ENCODE results near the gene ITSN2.

ITSN2 gene

DNA sequence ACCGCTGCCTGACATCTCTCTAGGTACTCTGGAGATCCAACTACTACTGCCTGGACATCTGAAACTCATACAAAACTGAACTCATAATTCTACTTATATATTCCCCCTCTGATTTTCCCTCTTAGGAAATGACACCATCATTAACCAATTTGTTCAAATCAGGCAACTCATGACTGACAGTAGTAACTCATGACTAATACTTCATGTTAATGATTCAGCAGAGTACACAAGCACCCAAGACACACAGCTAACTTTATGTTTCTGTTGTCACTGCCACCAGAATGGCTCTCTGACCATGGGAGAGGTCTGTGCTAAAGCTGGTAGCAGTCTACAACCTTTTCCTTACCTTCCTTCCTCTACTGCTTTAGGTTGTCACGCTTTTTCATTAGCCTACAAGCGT is 91.1 kb downstream of the ITSN2 start:
- DNase-seq (ENCODE audit: low spot score): peak; percentile 86

DNA sequence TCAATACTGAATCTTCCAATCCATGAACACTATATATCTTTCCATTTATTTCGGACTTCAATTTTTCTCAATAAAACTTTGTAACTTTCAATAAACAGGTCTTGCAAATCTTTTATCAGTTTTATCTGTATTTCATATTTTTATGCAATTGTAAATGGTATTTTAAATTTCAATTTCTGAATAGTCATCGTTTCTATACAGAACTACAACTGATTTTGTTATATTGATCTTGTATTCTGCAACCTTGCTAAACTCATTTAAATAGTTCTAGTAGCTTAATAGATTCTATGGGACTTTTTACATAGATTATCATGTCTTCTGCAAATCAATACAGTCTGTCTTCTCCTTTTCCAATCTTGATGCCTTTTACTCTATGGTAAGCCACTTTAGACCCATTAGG is 95.1 kb downstream of the ITSN2 start:
- DNase-seq (ENCODE audit: low spot score): no peak

DNA sequence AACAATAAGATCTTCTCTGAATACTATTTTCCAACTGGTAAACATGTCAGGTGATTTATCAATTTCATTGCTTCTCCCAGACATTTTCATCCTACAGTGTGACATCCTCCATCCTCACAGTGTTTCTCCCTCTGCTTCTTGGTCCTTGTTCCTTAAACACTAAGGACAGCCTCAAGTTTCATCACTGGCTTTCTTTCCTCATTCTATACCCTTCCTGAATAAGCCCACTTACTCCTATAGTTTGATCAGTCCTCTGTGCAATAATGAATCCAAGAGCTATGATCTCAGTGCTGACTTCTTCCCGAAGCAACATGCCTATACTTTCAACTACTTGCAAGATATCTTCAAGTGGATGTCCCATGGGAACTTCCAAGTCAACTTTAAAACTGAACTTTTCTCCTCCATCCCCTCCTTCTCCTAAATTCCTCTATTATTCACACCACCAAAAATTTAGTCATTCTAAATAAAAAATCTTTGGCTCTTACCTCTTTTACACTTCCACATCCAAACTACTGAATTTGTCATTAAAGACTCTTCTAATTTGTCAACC is 97.8 kb downstream of the ITSN2 start:
- DNase-seq (ENCODE audit: low spot score): no peak

DNA sequence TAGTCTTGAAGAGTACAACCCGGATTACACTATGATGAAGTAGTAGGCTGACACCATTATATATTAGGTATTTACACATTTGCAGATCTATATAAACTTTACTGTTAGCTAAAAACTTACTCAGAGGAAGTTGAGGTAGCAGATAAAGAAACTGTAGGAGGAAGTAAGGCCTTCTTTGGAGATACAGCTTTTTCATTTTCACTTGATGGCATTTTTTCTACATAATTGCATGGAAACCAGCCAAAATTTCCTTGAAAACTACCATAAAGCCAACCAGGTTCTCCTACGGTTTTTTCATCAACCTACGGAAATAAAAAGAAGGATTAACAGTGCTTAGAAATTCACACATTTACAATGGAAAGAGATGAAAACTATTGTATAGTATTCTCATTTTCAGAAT is 98.9 kb downstream of the ITSN2 start:
- DNase-seq (ENCODE audit: low spot score): no peak

DNA sequence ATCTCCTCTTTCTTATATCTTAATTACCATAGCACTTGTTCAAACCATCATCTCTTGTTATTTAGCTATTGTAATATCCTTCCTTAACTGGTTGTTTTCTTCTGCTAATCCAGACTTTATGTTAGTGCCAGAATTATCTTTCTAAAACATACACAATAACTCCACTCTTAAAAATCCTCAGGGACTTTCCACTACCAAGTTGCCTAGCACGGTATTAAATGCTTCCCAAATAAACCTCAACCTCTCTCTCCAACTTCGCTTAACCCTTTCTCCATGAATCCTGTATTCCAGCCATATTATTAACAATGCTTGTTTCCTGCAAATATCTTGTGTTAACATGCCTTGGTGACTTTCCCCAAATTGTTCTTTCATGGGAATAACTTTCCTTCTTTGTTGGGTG is 101.0 kb downstream of the ITSN2 start:
- no peak for DNase-seq (ENCODE audit: low spot score)

DNA sequence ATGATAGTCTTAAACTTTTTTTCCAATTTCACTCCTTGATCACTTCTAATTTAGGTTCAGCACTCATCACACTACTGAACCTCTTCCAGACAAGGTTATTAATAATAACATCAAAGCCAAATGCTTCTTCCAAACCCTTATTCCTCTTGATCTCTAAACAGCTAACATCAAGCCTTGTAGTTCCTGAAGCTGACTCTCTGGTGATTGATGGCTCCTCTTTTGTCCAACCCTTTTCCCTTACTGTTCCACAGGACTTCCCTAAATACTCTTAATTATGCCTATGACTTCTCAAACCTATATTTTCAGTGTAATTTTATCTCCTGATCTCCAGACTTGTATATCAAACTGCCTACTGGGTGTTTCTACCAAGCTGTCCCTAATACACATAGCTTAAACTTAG is 101.6 kb downstream of the ITSN2 start:
- no peak for DNase-seq (ENCODE audit: low spot score)

DNA sequence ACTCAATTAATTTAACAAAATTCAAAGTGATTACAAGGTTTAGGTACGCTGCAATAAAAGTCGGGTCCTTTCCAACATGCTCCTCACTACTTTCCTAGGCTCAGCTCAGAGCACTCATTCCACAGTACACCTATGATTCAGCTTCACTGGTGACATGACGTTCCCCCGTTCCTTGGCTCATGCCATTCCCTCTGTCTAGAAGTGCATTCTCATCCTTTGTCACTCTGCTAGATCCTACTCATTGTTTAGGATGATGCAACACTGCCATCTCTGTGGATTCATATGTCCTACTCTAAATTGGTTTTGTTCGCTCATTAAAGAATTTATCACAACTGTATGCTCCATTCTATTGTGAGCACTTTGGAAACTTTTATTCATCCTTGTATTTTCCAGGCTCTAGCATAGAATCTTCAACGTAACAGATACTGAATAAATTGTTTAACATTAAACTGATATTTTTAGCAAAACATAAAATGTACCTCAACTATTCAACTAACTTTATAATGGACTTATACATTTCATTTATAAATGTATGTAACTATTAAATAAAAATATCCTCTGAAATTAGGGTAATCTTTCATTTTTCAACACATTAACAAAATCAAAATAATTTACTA is 106.9 kb downstream of the ITSN2 start:
- DNase-seq (ENCODE audit: low spot score): no peak

DNA sequence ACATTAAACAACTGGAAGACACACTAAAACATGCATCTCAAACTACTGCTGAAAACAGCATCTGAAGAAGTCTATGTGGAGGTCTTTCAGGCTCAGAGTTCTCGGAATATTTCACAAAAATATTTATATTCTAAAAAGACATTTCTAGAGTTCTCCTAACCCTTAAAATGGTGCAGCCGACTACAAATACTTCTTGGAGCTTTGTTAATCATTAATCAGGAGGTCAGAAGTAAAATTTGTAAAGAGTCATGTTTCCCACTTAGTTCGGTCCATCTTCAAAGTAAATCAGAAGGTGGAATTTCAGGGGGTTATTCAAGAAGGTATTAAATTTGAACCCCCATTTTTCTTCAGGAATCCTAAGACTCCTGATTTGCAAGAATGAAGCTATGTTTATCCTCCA is 112.7 kb downstream of the ITSN2 start:
- no peak for DNase-seq (ENCODE audit: low spot score)

DNA sequence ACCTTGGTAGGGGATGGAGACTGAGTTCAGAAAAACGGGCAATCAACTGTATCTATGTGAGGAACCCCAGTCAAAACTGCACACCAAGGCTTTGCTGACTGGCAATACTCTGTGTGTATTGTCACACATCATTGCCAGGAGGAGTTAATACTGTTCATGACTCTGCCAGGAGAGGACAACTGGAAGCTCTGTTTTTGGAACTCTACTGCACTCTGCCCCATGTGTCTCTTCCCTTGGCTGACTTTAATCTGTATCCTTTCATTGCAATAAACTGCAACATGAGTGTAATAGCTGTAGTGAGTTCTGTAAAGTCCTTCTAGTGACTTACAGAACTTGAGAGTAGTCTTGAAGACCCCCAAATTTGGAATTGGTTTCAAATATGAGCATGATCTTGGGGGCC is 113.2 kb downstream of the ITSN2 start:
- DNase-seq (ENCODE audit: low spot score): no peak

DNA sequence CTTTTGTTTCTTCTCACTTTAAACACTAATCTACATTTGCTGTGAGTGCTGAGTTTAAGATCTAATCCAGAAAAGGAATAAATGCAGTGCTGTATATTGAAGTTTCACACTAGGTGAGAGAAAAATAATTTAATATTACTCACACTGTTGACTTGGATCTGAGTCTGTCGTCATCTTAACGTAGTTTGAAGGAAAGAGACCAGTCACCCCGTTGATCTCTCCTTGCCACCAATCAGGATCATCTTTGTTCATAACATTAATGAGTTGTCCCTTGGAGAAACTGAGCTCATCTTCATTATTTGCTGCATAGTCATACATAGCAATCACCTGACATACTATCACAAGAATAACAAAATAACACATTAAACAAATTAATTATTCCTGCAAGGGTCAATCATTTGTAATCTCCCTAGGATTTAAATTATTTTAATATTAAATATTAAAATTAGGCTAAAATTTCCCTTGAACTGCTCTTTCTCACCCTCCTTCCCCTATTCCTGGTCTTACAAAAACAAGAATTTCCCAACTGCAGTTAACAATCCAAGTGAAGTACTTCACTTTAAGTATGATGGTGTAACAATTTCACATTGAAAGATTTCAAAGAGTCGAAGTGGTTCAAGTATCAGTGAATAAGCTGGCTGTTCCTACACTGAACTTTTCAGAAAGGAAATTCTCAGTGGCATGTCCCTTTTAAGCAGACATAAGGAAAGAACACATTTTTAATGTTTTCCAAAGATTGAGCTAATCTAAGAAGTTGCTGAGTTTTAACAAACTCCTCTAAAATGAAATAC is 114.2 kb downstream of the ITSN2 start:
- DNase-seq (ENCODE audit: low spot score): no peak

DNA sequence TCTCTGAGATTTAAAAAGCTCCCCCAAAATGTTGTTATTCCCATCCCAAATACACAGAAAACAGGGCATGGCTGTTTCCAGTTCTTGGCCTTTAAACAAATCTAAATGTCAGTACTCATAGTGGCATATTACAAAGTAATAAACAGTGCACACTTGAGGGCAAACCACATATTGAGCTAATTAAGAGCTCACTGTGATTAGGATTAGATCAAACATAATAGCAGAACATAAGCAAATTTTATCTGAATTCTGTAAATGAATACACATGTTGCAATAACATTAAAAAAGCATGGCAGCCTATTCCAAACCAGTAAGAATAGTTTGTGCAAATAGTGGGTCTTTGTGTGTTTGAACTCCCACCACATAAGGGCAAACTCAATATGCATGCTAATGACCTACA is 118.8 kb downstream of the ITSN2 start:
- no peak for DNase-seq (ENCODE audit: low spot score)

DNA sequence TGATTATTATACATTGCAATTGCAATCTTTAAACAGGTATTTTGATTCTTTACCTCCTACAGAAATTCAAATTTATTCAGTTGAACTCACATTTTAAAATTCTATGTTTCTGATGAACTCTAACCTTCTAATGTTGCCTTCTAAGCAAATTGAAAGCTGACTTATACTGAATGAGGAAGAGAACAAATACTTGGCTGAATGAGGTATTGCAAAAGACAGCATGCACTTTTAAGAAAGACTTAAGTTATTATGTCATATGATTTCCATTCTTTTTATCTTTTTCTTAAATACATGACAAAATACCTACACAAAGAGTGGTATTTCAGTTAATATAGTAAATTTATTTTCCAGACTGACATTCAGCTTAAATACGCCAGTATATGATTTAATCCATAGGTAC is 120.8 kb downstream of the ITSN2 start:
- DNase-seq (ENCODE audit: low spot score): no peak

DNA sequence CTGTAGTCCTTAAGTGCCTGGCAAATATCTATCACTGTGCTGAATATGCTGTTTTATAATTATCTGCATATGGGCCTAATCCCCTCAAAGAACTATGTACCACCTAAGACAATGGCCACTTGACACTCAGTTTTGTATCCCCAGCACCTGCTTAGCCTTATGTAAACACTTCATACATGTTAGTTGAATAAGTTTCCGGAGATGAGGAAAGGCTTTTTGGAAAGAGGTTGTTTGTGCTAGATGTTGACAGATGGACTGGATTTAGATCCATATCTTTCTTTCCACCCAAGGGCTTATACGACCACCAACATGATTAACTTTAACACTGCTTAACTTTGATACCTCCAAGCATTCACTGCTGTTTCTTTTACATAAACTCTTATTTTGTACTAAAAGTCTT is 122.2 kb downstream of the ITSN2 start:
- no peak for DNase-seq (ENCODE audit: low spot score)

DNA sequence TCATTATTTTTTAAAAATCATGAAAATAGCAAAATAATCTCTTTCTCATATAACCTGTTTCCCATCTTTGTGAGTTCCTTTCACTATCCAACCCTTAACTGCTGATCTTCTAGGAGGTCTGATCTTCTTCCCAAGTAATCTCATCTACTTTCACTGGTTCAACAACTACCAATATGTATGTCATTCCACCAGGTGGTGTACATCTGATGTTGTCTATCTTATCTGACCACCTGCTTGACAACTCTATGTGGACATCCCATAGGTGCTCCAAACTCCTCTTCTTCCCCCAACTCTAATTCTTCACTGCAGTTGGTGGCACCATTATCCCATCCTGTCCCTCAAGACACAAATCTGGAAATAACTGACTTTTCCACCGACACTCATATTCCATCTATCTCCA is 123.0 kb downstream of the ITSN2 start:
- DNase-seq (ENCODE audit: low spot score): no peak

DNA sequence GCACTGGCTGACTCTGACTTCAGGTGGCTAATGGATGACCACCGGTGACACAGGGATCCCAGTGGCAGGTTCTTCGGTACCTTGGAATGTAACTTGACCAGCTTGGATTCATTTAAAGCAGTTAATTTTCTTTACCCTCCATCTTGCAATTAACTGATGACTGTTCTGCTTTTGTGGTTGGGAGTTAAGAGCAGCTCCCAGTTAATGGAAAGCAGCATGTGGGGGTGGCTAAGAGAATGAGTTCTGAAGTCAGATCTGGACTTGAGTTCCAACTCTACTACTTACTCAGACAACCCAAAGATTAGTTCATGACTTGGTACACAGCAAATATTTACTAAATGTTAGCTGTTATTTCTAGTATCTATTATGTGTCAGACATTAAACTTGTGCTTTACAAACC is 127.0 kb downstream of the ITSN2 start:
- DNase-seq (ENCODE audit: low spot score): no peak

DNA sequence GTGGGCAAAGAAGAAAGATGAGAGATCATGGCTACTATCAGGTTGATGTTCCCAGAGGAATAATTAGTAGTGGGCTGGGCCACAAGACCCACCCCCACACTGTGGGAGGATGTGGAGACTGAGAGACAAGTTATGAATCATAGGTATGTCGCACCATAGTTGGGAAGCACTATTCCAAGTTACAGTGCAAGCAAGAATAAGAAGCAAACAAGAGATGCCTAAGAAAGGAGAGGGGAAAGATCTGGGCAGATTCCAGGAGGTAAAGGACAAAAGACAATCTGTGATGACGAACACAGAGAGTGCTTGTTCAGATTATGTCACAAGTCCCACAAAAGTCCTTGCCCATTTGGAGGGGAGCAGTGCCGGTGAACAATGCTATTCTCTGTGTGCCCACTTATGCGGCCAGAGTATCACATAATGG is 128.9 kb downstream of the ITSN2 start:
- DNase-seq (ENCODE audit: low spot score): peak; percentile 37

DNA sequence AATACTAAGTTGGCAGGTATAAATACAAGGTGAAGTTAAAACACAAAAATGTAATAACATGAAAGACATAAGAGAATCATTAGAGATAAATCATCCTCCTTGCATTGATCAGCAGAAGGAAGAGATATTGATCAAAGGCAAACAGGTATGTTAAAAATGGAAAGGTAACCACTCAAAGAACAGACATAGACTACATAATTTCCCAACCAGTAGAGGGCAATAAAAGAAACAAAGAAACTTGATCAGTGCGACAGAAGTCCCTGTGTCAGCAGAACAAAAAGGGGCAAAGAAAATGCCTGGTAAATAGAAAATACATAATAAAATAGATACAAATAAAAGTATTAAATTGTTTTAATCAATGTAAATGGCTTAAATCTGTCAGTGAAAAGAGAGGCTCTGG is 131.9 kb downstream of the ITSN2 start:
- DNase-seq (ENCODE audit: low spot score): peak; percentile 24

DNA sequence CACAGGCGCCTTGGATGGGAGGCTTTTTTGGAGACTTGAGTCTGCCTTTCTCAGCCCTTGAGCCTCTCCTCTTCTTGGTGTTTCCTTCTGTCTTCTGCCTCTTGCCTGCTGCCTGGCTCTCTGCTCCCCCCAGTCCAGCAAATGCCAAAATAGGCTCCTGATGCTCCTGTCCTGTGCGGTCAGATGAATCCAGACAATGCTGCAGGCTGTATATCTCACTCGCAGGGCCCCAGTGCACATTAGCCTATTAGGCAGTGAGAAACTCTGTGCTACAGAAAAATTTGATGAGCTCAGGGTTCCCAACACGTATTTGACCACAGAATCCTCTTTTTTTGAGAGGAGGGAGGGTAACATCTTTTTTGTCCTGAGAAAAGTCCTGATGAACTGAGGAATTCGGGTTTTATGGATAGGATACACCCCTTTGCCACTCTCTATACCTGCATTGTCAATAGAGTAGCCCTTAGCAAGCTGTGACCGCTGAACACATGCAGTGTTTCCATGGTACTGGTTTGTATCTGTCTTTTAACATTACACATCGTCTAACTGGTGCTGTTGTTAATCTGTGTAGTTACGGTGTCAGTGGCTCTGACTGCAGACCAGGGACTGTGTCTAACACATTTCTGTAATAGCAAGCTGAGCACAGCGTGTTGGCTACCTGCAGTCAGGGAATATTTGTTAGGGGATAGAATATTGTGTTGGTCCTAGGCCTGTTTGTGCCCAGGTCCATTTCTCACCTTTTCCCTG is 134.7 kb downstream of the ITSN2 start:
- no peak for DNase-seq (ENCODE audit: low spot score)

DNA sequence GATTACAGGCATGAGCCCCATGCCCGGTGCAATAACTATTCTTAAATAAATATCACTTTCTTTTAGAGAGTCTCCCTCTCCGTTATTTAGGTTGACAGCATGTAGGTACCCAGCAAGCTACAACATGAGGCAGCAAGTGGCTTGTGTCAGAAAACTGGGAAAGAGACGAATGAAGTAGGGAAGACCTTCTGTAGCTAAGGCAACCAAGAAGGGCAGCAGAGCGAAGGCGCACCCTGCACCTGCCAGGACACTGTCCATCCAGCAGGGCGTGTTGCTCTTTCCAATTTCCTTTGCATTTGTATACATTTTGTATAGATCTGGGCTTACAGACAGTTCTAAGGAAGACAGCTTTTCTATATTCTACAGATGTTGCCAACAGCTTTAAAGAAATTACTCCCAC is 137.4 kb downstream of the ITSN2 start:
- no peak for DNase-seq (ENCODE audit: low spot score)

DNA sequence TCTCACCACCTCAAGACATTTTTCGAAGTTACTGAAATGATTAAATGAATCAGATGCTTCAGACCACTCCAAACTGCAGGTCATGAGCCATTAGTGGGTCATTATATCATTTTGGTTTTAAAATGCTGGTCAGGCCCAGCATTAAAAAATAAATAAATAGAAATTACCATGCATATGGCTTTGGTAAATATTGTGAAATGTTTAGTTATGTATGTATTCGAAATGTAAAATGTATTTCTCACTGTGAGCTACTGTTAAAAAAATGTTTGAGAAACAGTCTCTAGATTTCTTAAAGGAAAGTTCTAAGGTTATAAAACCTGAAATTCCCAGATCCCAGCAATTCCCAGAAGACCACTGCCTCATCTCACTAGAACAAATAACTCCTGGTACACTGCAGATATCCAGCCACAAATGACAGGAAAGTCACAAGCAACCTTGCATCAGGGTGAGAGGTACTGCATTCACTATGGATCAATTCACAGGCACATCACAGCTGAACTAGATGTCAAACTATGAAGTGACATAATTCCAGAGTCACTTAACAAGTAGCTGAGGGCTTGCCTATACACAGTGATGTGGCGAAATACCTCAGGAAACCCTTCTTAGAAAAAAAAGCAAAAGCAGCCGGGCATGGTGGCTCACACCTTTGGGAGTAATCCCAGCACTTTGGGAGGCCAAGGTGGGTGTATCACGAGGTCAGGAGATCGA is 138.8 kb downstream of the ITSN2 start:
- no peak for DNase-seq (ENCODE audit: low spot score)

DNA sequence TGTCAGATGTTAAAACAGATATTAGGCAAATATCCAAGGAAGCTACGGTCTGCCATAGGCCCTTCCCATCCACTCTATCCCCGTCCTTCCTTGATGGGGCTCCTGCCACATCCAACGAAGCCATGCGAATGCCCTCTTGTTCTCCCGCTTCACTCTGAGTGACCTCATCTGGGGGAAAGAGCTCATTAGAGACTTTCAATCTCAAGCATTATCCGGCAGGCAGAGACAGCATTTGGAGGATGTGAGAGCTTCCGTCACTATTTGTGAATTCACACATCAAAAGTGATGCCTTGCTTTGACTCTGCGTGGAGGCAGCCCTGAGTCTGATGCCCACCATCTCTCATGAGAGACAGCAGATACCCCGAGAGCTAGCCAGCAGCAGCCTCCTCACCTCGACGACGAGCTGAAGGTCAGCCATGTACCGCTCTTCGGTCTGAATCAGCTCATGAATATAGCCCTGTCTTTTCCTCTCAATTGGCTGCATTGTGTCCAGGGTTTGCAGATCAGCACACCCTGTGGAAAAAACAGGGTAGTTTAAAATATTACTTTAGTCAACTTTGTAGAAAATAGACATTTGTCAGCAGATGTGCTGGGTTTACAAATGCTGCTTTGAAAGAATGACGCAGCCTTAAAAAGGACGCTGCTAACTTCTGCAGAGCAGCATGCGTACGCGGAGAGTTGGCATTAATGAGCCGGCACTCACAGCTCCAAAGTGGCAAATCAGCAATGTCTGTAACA is 139.6 kb downstream of the ITSN2 start:
- no peak for DNase-seq (ENCODE audit: low spot score)

DNA sequence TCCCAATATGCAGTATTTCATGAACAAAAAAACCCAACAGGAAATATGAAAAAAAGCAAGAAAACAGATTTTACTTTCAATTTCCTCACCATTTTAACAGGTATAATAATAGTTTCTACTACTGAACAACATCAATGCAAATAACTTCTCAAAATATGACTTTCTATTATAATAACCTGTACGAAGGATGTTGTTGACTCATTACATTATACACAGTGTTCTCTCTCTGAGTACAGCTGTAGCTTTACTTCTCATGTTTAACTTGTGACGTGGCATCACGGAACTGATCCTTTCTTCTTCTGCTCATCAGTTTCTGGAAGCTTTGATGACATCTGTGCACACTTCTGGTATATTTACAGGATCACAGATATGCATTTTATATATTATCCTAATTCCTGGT is 145.5 kb downstream of the ITSN2 start:
- DNase-seq (ENCODE audit: low spot score): no peak

Measured in kidney tubule cell (primary cell).